GM12872 (cell line): Measurements from ENCODE around the gene SYTL1.
A peak's percentile ranks its signal among the peaks of the same experiment; 100 is the strongest.

ENCODE experiments used
- CTCF ChIP-seq: IDR thresholded peaks from 3 replicates; pipeline ENCODE4 v1.5.1; 2011; ENCODE audit warnings: low read depth, mild to moderate bottlenecking, low read length, moderate library complexity; ENCODE audit not compliant: insufficient read depth

SYTL1 gene

GRCh38 chr1:27400082-27400962 is 58.5 kb downstream of the SYTL1 start:
- no peak for TF ChIP-seq CTCF

DNA sequence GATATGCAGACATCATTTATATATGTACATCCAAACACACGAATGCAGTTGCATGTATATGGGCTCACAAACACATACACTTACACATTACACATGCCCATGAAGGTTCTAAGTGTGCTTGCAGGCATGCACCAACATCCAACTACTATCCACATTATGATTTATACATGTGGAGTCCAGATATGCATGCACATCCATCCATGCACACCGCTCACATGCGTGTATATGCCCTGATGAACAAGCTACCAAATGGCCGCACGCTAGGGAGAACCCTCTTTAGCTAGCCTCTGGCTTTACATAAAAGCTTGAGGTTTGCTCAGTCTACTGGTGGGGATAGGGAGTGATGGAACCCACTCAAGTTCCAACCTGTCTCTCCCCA is 59.1 kb downstream of the SYTL1 start:
- no peak for TF ChIP-seq CTCF

- peak; percentile 42; the same call in 1 of the 3 replicates for TF ChIP-seq CTCF
Measured at GRCh38 chr1:27402349-27402754, 60.5 kb downstream of the SYTL1 start.

DNA sequence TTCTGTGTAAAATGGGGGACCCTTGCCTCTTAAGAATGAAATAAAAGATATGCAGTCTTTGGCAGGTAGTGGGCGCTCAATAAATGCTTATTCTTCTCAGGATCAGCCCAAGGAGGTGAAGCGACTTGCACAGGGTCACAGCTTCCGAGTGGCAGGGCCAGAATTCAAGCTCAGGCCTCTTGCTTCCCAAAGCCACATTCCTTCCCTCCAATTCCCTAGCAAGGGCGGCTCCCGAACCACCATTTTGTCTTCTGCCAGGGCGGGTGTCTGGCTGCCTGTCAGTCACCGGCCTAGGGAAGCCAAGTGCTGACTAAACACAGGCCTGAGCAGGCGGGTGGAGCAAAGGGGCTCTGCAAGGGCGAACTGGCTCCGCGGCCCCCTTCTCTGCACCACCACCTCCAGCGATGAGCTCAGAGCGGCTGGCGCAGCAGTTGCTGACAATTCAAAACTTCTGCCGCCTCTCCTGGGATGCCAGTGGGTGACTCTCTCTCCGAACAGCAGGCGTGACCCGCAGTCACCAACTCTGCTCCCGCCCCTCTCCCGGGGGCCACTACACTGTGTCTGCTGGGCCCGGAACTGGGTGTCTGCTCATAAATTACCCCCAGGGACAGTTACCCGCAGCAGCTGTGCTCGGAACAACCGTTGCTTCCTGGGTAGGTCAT is 61.4 kb downstream of the SYTL1 start:
- TF ChIP-seq CTCF: peak; percentile 64
